Nephron progenitor cell (in vitro differentiated cells): ENCODE results near the gene ZFAND2A.

Experiments used
- DNase-seq: peaks from one replicate; pipeline ENCODE4 v3.0.0; 2021
- H3K27ac Mint-ChIP-seq: 2 replicates; pipeline ENCODE4 v1.8.0; 2021; ENCODE audit warnings: mild to moderate bottlenecking, moderate library complexity, mixed read lengths
- H3K27me3 Mint-ChIP-seq: 2 replicates; pipeline ENCODE4 v1.8.0; 2021; ENCODE audit warnings: mild to moderate bottlenecking, low read depth, mixed read lengths; ENCODE audit not compliant: poor library complexity
- H3K36me3 Mint-ChIP-seq: 2 replicates; pipeline ENCODE4 v1.8.0; 2021; ENCODE audit warnings: low read depth, mixed read lengths
- H3K4me1 Mint-ChIP-seq: 2 replicates; pipeline ENCODE4 v1.8.0; 2021; ENCODE audit warnings: mixed read lengths
- H3K4me3 Mint-ChIP-seq: 2 replicates; pipeline ENCODE4 v1.8.0; 2021; ENCODE audit warnings: mild to moderate bottlenecking, moderate library complexity, mixed read lengths
- H3K9me3 Mint-ChIP-seq: 2 replicates; pipeline ENCODE4 v1.8.0; 2021; ENCODE audit warnings: mild to moderate bottlenecking, moderate library complexity, mixed read lengths
- TF ChIP-seq, protein P1 (sequence below): fragments of 200-600 bp; sonication (generic); IDR thresholded peaks from 2 replicates; pipeline ENCODE4 v1.5.0; 2021; ENCODE audit warnings: antibody characterized with exemption

ZFAND2A gene

DNA sequence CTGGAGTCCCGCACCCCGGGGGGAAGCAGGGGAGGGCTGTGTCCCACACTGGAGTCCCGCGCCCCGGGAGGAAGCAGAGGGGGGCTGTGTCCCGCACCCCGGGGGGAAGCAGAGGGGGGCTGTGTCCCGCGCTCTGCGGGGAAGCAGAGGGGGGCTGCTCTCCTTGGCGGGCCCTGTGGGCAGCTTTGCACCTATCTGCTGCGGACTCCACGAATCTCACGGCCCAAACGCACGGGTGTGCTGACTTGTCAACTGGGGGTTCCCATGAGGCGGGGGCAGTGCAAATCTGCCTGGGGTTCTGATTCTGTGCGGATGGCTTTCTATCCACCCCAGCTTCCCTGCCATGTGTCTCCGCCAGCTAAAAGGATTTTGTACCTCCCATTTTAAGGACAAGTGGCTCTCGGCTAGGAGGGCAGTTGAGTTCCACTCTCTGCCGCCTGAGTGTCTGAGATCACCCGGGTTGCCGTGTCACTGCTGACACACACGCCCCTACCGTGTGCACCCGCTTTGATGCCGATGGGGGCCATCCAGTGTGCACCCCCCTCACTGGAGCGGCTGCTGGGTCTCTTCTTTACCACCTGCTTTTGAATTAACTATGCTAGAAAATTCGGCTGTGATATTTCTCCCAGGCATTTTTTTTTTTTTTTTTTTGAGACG is 51.6 kb downstream of the ZFAND2A start:
- Mint-ChIP-seq H3K4me1 (peaks cover 64% of the 10 kb centered on the region), H3K9me3 (no peaks in the 10 kb centered on the region), H3K4me3 (no peak overlapping the region), H3K27me3 (no peaks in the 10 kb centered on the region), H3K27ac (peak overlapping the region; percentile 94), H3K36me3 (peaks cover 2% of the 10 kb centered on the region)
- TF ChIP-seq, protein P1, sequence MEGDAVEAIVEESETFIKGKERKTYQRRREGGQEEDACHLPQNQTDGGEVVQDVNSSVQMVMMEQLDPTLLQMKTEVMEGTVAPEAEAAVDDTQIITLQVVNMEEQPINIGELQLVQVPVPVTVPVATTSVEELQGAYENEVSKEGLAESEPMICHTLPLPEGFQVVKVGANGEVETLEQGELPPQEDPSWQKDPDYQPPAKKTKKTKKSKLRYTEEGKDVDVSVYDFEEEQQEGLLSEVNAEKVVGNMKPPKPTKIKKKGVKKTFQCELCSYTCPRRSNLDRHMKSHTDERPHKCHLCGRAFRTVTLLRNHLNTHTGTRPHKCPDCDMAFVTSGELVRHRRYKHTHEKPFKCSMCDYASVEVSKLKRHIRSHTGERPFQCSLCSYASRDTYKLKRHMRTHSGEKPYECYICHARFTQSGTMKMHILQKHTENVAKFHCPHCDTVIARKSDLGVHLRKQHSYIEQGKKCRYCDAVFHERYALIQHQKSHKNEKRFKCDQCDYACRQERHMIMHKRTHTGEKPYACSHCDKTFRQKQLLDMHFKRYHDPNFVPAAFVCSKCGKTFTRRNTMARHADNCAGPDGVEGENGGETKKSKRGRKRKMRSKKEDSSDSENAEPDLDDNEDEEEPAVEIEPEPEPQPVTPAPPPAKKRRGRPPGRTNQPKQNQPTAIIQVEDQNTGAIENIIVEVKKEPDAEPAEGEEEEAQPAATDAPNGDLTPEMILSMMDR: no peak
- DNase-seq: no peak

DNA sequence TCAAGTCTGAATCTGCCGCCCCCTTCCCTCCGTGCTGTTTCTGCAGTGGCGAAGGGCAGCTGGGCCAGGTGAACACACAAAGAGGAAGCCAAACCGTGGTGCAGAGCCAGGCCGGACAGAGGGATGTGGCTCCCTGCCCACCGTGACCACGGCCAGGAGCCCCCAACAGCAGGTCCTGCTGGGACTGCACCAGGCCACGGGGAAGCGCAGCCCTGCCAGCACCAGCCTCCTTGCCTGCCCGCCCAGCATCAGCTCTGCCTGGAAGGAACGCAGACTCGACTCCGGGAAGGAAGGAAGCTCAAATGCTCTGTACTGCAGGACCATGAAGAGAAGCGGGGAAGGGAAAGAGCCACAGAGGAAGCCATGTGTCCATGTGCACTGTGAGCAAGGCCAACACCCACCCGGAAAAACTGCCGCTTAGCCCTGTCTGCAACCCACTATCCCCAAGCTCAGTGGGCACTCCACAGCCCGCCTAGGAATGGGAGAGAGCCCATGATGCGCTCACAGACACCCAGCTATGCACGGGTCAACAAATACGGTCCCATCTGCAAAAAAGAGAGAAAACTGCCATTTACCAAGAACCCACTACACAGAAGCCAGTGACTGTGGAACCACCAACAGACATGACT is 53.1 kb downstream of the ZFAND2A start:
- Mint-ChIP-seq H3K36me3 (no peaks in the 10 kb centered on the region), H3K27me3 (no peaks in the 10 kb centered on the region), H3K27ac (no peak overlapping the region), H3K9me3 (no peaks in the 10 kb centered on the region), H3K4me3 (no peak overlapping the region), H3K4me1 (peaks cover 71% of the 10 kb centered on the region)
- TF ChIP-seq, protein P1: no peak
- DNase-seq: no peak

DNA sequence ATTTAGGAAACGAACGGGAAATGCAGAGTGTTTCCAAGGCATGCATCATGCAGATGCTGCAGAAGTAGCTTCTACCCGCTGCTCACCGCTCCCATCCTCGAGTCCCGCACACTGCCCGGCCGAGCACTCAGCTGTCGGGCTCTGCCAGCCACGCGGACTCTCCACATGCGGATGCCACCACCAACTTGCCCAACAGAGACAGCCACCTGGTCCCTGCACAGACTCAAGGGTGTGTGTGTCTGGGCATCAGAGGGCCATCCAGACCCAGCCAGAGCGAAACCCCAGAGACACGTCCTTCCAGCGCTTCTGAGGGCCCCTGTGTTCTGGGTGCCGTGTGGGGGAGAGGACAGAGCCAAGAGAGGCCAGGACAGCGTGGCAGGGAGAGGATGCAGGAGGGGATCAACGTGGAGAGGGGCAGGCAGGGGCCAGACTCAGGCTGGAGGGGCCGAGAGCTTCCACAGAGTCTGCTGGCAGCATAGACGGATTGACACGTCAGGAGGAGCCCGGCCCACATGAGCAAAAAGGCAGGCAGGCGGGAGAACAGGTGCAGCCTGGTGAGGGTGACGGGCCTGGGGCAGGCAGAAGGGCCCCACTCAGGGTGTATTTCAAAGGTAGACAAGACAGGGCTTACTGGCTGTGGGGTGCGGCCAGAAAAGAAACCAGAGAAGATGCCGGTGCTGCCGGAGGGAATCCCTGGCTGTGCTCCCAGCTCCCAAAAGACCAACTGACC is 53.8 kb downstream of the ZFAND2A start:
- Mint-ChIP-seq H3K27me3 (no peaks in the 10 kb centered on the region), H3K4me3 (no peak overlapping the region), H3K4me1 (peaks cover 78% of the 10 kb centered on the region), H3K36me3 (no peaks in the 10 kb centered on the region), H3K27ac (peak overlapping the region; percentile 67), H3K9me3 (no peaks in the 10 kb centered on the region)
- TF ChIP-seq, protein P1: no peak
- DNase-seq: no peak

DNA sequence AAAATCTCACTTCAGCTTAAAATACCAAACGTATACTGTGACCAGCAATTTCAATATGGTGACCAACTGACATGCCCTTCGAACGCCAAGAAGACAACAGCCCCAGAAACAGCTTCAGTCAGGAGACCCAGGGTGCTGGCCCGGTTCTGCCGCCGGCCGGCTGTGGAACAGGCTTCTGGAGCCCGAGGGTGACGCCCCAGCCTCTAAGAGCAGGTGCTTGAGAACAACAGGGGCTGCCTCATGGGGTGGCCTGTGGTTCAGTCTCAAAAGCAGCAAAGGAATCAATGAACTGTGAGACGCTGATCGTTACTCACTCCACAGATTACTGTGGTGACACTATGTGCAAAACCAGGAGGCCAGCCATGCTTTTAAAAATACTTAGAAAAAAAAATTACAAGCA is 54.8 kb downstream of the ZFAND2A start:
- peaks cover 77% of the 10 kb centered on the region for H3K4me1 Mint-ChIP-seq
- no peak overlapping the region for H3K4me3 Mint-ChIP-seq
- TF ChIP-seq, protein P1: no peak
- peak overlapping the region; percentile 39 for H3K27ac Mint-ChIP-seq
- H3K27me3 Mint-ChIP-seq: no peaks in the 10 kb centered on the region
- H3K9me3 Mint-ChIP-seq: no peaks in the 10 kb centered on the region
- DNase-seq: no peak
- no peaks in the 10 kb centered on the region for H3K36me3 Mint-ChIP-seq

DNA sequence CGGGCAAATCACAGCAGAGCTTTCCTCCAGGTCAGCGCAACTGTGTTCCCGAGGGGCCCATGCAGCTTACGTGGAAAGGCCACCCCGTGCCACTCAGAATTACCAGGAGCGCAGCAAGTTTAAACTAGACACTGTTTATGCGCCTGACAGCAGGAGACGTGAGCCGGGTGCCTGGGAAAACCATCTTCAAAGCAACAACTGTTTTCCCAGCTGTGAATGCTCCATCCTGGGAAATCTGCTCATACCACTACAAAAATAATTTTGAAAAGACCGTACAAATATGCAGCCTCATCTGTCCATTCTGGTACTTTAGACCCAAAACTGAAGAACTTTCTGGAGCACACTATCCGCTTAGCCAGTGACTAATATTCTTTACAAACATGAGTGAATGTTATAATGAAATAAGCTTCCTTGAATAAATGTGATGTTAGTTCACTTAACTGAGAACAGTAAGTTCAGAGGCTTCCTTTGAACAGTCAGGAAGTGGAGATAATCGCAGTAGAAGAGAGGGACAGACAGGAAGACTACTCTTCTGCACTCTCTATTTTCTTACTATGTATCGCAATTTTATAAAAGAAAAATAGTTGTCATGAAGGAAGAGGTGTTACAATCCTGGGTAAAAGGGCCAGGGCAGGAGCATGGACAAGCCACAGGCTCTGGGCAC is 55.3 kb downstream of the ZFAND2A start:
- H3K4me3 Mint-ChIP-seq: no peak overlapping the region
- TF ChIP-seq, protein P1: no peak
- H3K27ac Mint-ChIP-seq: no peak overlapping the region
- H3K36me3 Mint-ChIP-seq: no peaks in the 10 kb centered on the region
- H3K9me3 Mint-ChIP-seq: no peaks in the 10 kb centered on the region
- no peak for DNase-seq
- no peaks in the 10 kb centered on the region for H3K27me3 Mint-ChIP-seq
- H3K4me1 Mint-ChIP-seq: peaks cover 72% of the 10 kb centered on the region
